AG09319 (cell line): ENCODE measurements around the gene LPAR4.
"Not testable (repeated sequence)": the region's sequence is repeated elsewhere in the genome, so short reads cannot be mapped to it uniquely, and the experiment has no call there.

Source experiments
- DNase-seq: peaks from one replicate; pipeline ENCODE4 v3.0.0-alpha.2; 2010; ENCODE audit warnings: low read depth; ENCODE audit errors: extremely low read depth
- TF ChIP-seq, protein P1 (sequence below): IDR thresholded peaks from 2 replicates; pipeline ENCODE4 v1.5.1; 2011; ENCODE audit warnings: low read depth, mild to moderate bottlenecking, inconsistent platforms, low read length, moderate library complexity

Gene LPAR4

DNA sequence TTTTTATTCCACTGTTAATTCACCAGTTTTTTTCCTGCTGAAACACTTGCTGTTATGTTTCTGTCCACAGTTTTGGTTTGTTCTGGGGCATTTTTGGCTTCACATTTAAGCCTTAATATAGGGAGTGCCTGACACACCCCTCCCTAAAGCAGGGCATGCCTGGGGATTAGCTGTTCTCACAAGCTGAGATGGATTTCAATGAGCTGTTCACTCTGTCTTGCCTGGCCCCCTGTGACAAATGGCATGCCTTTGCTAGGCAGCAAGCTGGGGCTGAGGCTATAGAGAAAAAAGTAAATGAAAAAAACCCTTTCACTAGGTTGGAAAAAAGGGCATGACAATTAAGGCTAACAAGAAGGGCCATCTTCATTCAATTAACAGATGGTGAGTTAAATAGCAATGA lies 22.4 kb downstream of the LPAR4 start:
- TF ChIP-seq, protein P1, sequence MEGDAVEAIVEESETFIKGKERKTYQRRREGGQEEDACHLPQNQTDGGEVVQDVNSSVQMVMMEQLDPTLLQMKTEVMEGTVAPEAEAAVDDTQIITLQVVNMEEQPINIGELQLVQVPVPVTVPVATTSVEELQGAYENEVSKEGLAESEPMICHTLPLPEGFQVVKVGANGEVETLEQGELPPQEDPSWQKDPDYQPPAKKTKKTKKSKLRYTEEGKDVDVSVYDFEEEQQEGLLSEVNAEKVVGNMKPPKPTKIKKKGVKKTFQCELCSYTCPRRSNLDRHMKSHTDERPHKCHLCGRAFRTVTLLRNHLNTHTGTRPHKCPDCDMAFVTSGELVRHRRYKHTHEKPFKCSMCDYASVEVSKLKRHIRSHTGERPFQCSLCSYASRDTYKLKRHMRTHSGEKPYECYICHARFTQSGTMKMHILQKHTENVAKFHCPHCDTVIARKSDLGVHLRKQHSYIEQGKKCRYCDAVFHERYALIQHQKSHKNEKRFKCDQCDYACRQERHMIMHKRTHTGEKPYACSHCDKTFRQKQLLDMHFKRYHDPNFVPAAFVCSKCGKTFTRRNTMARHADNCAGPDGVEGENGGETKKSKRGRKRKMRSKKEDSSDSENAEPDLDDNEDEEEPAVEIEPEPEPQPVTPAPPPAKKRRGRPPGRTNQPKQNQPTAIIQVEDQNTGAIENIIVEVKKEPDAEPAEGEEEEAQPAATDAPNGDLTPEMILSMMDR = no peak
- no peak for DNase-seq

DNA sequence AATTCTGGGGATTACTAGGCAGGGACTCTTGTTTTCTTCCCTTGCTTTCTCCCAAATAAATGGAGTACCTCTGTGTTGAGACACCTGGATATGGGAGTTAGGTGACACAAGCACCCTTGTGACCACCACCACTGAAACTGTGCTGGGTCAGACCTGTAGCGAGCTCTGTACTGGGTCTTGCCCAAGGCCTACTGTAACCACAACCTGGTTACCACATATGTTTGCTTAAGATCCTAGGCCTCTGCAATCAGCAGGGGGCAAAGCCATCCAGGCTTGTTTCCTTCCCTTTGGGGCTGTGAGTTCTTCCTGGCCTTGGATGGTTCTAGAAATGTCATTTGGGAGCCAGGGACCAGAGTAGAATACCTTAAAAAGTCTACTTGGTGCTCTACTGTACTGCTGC lies 49.4 kb downstream of the LPAR4 start:
- DNase-seq = no peak
- TF ChIP-seq, protein P1 = no peak

DNA sequence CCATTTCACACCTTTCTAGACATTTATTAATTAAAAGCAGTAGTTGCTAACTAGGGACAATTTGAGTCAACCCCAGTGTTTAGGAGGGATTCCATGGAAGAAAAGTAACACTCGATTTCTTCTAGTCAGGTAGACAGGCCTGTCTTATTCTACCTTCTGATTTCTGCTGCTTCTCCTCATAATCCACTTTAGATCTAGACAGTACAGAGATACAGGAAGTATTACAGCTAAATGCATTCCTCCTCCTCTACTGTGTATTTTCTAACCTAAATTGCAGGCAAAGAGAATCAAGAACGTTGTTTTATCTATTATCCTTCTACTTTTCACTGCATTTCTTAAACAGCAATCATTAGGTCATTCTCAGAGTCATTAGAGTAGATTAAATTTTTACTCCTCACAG lies 52.6 kb downstream of the LPAR4 start:
- no peak for DNase-seq
- TF ChIP-seq, protein P1 = no peak

DNA sequence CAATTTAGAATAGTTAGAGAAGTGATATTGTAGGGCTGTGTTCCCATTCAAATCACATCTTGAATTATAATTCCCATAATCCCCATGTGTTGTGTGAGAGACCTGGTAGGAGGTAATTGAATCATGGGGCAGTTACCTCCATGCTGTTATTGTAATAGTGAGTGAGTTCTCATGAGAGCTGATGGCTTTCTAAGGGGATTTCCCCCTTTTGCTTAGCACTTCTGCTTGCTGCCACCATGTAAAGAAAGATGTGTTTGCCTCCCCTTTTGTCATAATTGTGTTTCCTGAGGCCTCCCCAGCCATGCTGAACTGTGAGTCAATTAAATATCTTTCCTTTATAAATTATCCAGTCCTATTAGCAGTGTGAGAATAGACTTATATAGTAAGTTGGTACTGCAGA lies 53.2 kb downstream of the LPAR4 start:
- TF ChIP-seq, protein P1 = no peak
- no peak for DNase-seq

DNA sequence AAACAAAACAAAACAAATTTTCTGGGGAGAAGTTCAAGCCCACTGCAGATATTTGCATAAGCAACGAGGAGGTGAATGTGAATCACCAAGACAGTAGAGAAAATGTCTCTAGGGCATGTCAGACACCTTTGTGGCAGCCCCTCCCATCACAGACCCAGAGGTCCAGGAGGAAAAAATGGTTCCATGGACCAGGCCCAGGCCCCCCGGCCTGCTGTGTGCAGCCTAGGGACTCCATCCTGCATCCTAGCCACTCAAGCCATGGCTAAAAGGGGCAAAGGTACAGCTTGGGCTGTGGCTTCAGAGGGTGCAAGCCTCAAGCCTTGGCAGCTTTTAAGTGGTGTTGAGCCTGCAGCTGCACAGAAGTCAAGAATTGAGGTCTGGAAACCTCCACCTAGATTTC lies 54.0 kb downstream of the LPAR4 start:
- TF ChIP-seq, protein P1 = no peak
- no peak for DNase-seq

DNA sequence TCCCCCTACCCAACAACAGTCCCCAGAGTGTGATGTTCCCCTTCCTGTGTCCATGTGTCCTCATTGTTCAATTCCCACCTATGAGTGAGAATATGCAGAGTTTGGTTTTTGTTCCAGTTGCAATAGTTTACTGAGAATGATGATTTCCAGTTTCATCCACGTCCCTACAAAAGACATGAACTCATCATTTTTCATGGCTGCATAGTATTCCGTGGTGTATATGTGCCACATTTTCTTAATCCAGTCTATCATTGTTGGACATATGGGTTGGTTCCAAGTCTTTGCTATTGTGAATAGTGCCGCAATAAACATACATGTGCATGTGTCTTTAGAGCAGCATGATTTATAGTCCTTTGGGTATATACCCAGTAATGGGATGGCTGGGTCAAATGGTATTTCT lies 55.0 kb downstream of the LPAR4 start:
- not testable (repeated sequence) for DNase-seq
